Smooth muscle cell (in vitro differentiated cells): ENCODE measurements around the gene MTSS2. TPM values are rescaled to one million over a fixed set of nuclear protein-coding genes. Genes with fewer than 3 reads are reported as not detected.

Source experiments
- DNase-seq: peaks from one replicate; lab custom pipeline; 2025; ENCODE audit not compliant: unreplicated experiment; lab: John Stamatoyannopoulos, UW
- H2AFZ ChIP-seq: fragments of 200-600 bp; sonication (generic); 2 replicates; pipeline ENCODE4 v1.6.0; 2016; ENCODE audit warnings: antibody characterized with exemption, low read depth, mild to moderate bottlenecking
- H3F3A ChIP-seq: fragments of 200-600 bp; sonication (generic); 2 replicates; pipeline ENCODE4 v1.6.0; 2017; ENCODE audit warnings: antibody characterized with exemption, low read depth
- H3K27ac ChIP-seq: fragments of 200-600 bp; sonication (generic); 2 replicates; pipeline ENCODE4 v1.5.1; 2016; ENCODE audit warnings: low read depth, mild to moderate bottlenecking
- H3K27me3 ChIP-seq: fragments of 200-600 bp; sonication (generic); 2 replicates; pipeline ENCODE4 v1.6.1; 2016; ENCODE audit warnings: low read depth, mild to moderate bottlenecking
- H3K36me3 ChIP-seq: fragments of 200-600 bp; sonication (generic); 2 replicates; pipeline ENCODE4 v1.5.1; 2016; ENCODE audit warnings: low read depth
- H3K4me1 ChIP-seq: fragments of 200-600 bp; sonication (generic); 2 replicates; pipeline ENCODE4 v1.5.1; 2016; ENCODE audit warnings: low read depth
- H3K4me2 ChIP-seq: fragments of 200-600 bp; sonication (generic); 2 replicates; pipeline ENCODE4 v1.6.0; 2016; ENCODE audit warnings: mild to moderate bottlenecking
- H3K4me3 ChIP-seq: fragments of 200-600 bp; sonication (generic); 2 replicates; pipeline ENCODE4 v1.5.1; 2016; ENCODE audit warnings: mild to moderate bottlenecking
- H3K79me2 ChIP-seq: fragments of 200-600 bp; sonication (generic); 2 replicates; pipeline ENCODE4 v1.6.0; 2016; ENCODE audit warnings: low read depth, mild to moderate bottlenecking
- H3K9ac ChIP-seq: fragments of 200-600 bp; sonication (generic); 2 replicates; pipeline ENCODE4 v1.6.0; 2016; ENCODE audit warnings: low read depth
- H3K9me3 ChIP-seq: fragments of 200-600 bp; sonication (generic); replicated peaks from 2 replicates; pipeline ENCODE4 v1.5.1; 2016; ENCODE audit warnings: low read depth
- H4K20me1 ChIP-seq: fragments of 200-600 bp; sonication (generic); 2 replicates; pipeline ENCODE4 v1.6.0; 2016; ENCODE audit warnings: low read depth
- CTCF ChIP-seq: fragments of 200-600 bp; sonication (generic); IDR thresholded peaks from 2 replicates; pipeline ENCODE4 v1.5.1; 2017; ENCODE audit warnings: borderline replicate concordance, mild to moderate bottlenecking, antibody characterized with exemption; ENCODE audit not compliant: insufficient read depth, poor library complexity, severe bottlenecking
- WGBS: methylation state at CpG from one replicate; pipeline ENCODE4 v1.1.7; 2016; ENCODE audit warnings: low lambda C conversion rate; 5-methylcytosine and 5-hydroxymethylcytosine counted together
- polyA plus RNA-seq: library from polyadenylated mRNA; unstranded; fragments of >200 nt; fragmentation: Nextera tagmentation; extraction: Ambion mirVana; gene quantifications from 2 replicates; pipeline ENCODE4 v1.2.1, GENCODE V29; 2016
- total RNA-seq: library from RNA; depleted of rRNA; stranded (reverse); fragments of >200 nt; gene quantifications from 2 replicates; pipeline ENCODE4 v1.2.3, GENCODE V29; 2014

The MTSS2 gene
- total and polyA plus RNA-seq, 2 experiments from 2014 or later, result 4.2 to 19.5 TPM

GRCh38 chr16:70689970-70690891 is 4.4 kb upstream of the MTSS2 start:
- no peaks in the 10 kb centered on the region for H3K27me3 ChIP-seq
- H3K4me3 ChIP-seq, result no peak overlapping the region
- H3K9ac ChIP-seq, result no peak overlapping the region
- H2AFZ ChIP-seq, result no peak overlapping the region
- H3K79me2 ChIP-seq, result peaks cover 2% of the 10 kb centered on the region
- peaks cover 15% of the 10 kb centered on the region for H3F3A ChIP-seq
- H3K36me3 ChIP-seq, result no peaks in the 10 kb centered on the region
- 93% methylated on average over 13 of the region's 16 CpGs for WGBS
- H3K4me2 ChIP-seq, result no peak overlapping the region
- H3K4me1 ChIP-seq, result peaks cover 17% of the 10 kb centered on the region
- DNase-seq, result no peak
- no peak overlapping the region for H3K27ac ChIP-seq
- no peak for TF ChIP-seq CTCF
- H3K9me3 ChIP-seq, result no peaks in the 10 kb centered on the region
- no peaks in the 10 kb centered on the region for H4K20me1 ChIP-seq

GRCh38 chr16:70689035-70689969 is 3.4 kb upstream of the MTSS2 start:
- H4K20me1 ChIP-seq, result peaks cover 6% of the 10 kb centered on the region
- peaks cover 15% of the 10 kb centered on the region for H3F3A ChIP-seq
- H3K27ac ChIP-seq, result no peak overlapping the region
- H3K27me3 ChIP-seq, result no peaks in the 10 kb centered on the region
- no peak for DNase-seq
- no peak overlapping the region for H2AFZ ChIP-seq
- no peak overlapping the region for H3K4me3 ChIP-seq
- H3K4me2 ChIP-seq, result no peak overlapping the region
- peaks cover 11% of the 10 kb centered on the region for H3K79me2 ChIP-seq
- H3K4me1 ChIP-seq, result peaks cover 18% of the 10 kb centered on the region
- no peaks in the 10 kb centered on the region for H3K36me3 ChIP-seq
- H3K9me3 ChIP-seq, result no peaks in the 10 kb centered on the region
- H3K9ac ChIP-seq, result no peak overlapping the region
- no peak for TF ChIP-seq CTCF
- 97% methylated on average over 22 of the region's 22 CpGs for WGBS

GRCh38 chr16:70688246-70688742 is 2.4 kb upstream of the MTSS2 start:
- H3F3A ChIP-seq, result peaks cover 10% of the 10 kb centered on the region
- H3K79me2 ChIP-seq, result peaks cover 21% of the 10 kb centered on the region
- no peak overlapping the region for H3K9ac ChIP-seq
- no peaks in the 10 kb centered on the region for H3K9me3 ChIP-seq
- H3K4me3 ChIP-seq, result no peak overlapping the region
- no peak for TF ChIP-seq CTCF
- H3K27me3 ChIP-seq, result no peaks in the 10 kb centered on the region
- peaks cover 11% of the 10 kb centered on the region for H3K4me1 ChIP-seq
- no peak overlapping the region for H2AFZ ChIP-seq
- no peaks in the 10 kb centered on the region for H3K36me3 ChIP-seq
- no peak for DNase-seq
- WGBS, result 58% methylated on average over 8 of the region's 8 CpGs
- no peak overlapping the region for H3K4me2 ChIP-seq
- H4K20me1 ChIP-seq, result peaks cover 16% of the 10 kb centered on the region
- H3K27ac ChIP-seq, result no peak overlapping the region
